ENCODE measurements around the gene GPR55.
"Not testable (repeated sequence)": the region's sequence is repeated elsewhere in the genome, so short reads cannot be mapped to it uniquely, and the experiment has no call there.

Gene GPR55, protein sequence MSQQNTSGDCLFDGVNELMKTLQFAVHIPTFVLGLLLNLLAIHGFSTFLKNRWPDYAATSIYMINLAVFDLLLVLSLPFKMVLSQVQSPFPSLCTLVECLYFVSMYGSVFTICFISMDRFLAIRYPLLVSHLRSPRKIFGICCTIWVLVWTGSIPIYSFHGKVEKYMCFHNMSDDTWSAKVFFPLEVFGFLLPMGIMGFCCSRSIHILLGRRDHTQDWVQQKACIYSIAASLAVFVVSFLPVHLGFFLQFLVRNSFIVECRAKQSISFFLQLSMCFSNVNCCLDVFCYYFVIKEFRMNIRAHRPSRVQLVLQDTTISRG

DNA sequence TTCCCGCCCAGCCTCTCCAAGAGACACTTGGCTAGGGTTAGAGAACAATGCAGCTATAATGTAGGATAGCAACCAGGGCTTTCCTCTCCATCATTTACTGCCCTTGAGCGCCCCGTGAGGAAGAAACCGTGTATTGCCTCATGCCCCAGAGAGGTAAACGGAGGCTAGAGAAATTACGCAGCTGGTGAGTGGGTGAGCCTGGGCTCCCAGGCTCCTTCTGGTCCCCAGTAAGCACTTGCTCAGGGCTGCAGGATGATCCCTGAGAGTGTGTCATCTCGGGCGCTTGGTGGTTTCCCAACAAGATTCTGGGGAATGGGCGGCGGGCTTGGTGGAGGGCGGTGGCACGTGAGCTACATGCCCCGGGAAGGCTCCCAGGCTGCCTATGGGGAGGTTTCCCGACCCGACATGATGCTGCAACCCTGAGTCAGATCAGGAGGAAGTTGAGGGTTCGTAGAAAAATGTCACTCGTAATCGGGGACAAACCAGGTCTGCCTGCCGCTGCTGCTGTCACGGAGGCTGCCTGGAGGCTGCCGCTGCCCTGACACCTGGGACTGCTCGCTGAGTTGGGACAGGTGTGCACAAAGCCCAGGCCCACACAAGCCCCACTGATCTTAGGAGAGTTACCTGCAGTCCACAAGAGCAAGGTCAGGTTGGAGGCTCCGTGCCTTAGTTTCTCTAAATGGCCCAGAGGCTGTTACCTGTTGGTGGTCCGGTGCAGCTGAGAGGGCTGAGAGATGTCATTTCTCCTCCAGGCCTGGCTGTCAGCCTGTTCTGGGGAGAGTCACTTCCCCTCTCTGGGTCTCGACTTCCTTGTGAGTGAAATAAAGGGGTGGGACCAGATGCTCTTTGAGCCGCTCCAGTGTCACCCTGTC is at the start of gene GPR55:
Gene GPR55 (minus strand): TSS at position 773 of the 872 bp plus-strand sequence. CDS start 14,280 bp downstream, outside the sequence.
- Histone ChIP-seq H3K27ac (ENCODE audit: low read length) (no peak within 1 kb of the TSS), H3K4me3 (ENCODE audit: low read length in 2 of 2) (no peak within 1 kb of the TSS), H3K27me3 (ENCODE audit: control insufficient read depth in 1 of 2, insufficient read depth in 2 of 2, low read length in 2 of 2) (peaks cover 0 to 2% of the 10 kb centered on the region in 2 donors), H3K4me1 (ENCODE audit: control insufficient read depth, insufficient read depth, low read length) (no peaks in the 10 kb centered on the region), H3K36me3 (ENCODE audit: control insufficient read depth in 2 of 2, insufficient read depth in 2 of 2, low read length in 2 of 2) (no peaks in the 10 kb centered on the region), H3K9ac (ENCODE audit: low read length in 2 of 2) (no peak within 1 kb of the TSS), H3K9me3 (ENCODE audit: control insufficient read depth in 2 of 2, low read length in 2 of 2) (no peaks in the 10 kb centered on the region)

GRCh38 chr2:230974096-230974913 is 49.3 kb upstream of the GPR55 start:
- Histone ChIP-seq H3K9ac (ENCODE audit: low read length in 2 of 2) (no peak overlapping the region), H3K4me3 (ENCODE audit: low read length in 2 of 2) (no peak overlapping the region), H3K36me3 (ENCODE audit: control insufficient read depth in 2 of 2, insufficient read depth in 2 of 2, low read length in 2 of 2) (no peaks in the 10 kb centered on the region), H3K27ac (ENCODE audit: low read length) (no peak overlapping the region), H3K27me3 (ENCODE audit: control insufficient read depth in 1 of 2, insufficient read depth in 2 of 2, low read length in 2 of 2) (peaks cover 4 to 8% of the 10 kb centered on the region in 2 donors), H3K4me1 (ENCODE audit: control insufficient read depth, insufficient read depth, low read length) (no peaks in the 10 kb centered on the region), H3K9me3 (ENCODE audit: control insufficient read depth in 2 of 2, low read length in 2 of 2) (no peaks in the 10 kb centered on the region)

GRCh38 chr2:230972046-230972445 is 47.0 kb upstream of the GPR55 start:
- H3K36me3 ChIP-seq (ENCODE audit: control insufficient read depth in 2 of 2, insufficient read depth in 2 of 2, low read length in 2 of 2), result no peaks in the 10 kb centered on the region
- no peaks in the 10 kb centered on the region for H3K4me1 ChIP-seq (ENCODE audit: control insufficient read depth, insufficient read depth, low read length)
- no peak overlapping the region for H3K9ac ChIP-seq (ENCODE audit: low read length in 2 of 2)
- H3K9me3 ChIP-seq (ENCODE audit: control insufficient read depth in 2 of 2, low read length in 2 of 2), result no peaks in the 10 kb centered on the region
- no peak overlapping the region for H3K27ac ChIP-seq (ENCODE audit: low read length)
- no peak overlapping the region for H3K4me3 ChIP-seq (ENCODE audit: low read length in 2 of 2)
- H3K27me3 ChIP-seq (ENCODE audit: control insufficient read depth in 1 of 2, insufficient read depth in 2 of 2, low read length in 2 of 2), result peaks cover 4 to 8% of the 10 kb centered on the region in 2 donors

GRCh38 chr2:230969659-230970015 is 44.6 kb upstream of the GPR55 start:
- no peaks in the 10 kb centered on the region for H3K4me1 ChIP-seq (ENCODE audit: control insufficient read depth, insufficient read depth, low read length)
- no peak overlapping the region for H3K27ac ChIP-seq (ENCODE audit: low read length)
- H3K27me3 ChIP-seq (ENCODE audit: control insufficient read depth in 1 of 2, insufficient read depth in 2 of 2, low read length in 2 of 2), result peaks cover 4 to 5% of the 10 kb centered on the region in 2 donors
- no peaks in the 10 kb centered on the region for H3K36me3 ChIP-seq (ENCODE audit: control insufficient read depth in 2 of 2, insufficient read depth in 2 of 2, low read length in 2 of 2)
- no peaks in the 10 kb centered on the region for H3K9me3 ChIP-seq (ENCODE audit: control insufficient read depth in 2 of 2, low read length in 2 of 2)
- no peak overlapping the region for H3K4me3 ChIP-seq (ENCODE audit: low read length in 2 of 2)
- H3K9ac ChIP-seq (ENCODE audit: low read length in 2 of 2), result no peak overlapping the region

DNA sequence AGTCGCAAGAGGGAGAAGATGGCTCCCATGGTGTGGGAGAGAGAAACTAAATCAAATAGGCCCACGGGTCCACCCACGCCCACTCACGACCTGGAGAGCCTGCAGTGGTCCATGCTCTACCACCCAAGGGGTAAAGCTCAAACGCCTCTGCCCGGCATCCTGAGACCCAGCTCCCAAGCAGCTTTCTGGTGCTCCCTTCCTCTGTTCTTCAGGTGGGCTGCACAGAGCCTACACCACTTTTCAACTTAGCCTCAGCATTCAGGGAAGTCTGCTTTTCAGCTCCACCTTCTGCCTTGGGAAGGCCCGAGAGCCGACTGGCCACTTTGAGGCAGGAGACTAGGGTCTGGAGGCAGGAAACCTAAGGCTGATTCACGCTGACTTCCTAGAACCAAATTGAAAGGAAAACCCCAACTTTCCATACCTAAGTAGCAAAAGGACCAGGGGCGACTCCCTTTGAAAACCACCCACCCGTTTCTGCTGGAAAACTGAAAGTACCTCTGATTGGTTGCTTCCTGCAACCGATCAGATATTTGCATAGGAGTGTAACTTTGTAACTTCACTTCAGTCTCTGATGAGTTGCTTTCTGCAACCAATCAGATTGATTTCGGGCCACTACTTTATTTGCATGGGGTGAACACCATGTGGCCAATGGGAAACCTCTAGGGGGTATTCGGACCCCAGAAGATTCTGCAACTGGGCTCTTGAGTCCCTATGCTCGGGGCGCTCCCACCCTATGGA is 44.0 kb upstream of the GPR55 start:
- Histone ChIP-seq H3K4me3 (ENCODE audit: low read length in 2 of 2) (no peak overlapping the region), H3K9ac (ENCODE audit: low read length in 2 of 2) (no peak overlapping the region), H3K27me3 (ENCODE audit: control insufficient read depth in 1 of 2, insufficient read depth in 2 of 2, low read length in 2 of 2) (peaks cover 4 to 5% of the 10 kb centered on the region in 2 donors), H3K9me3 (ENCODE audit: control insufficient read depth in 2 of 2, low read length in 2 of 2) (no peaks in the 10 kb centered on the region), H3K36me3 (ENCODE audit: control insufficient read depth in 2 of 2, insufficient read depth in 2 of 2, low read length in 2 of 2) (no peaks in the 10 kb centered on the region), H3K27ac (ENCODE audit: low read length) (no peak overlapping the region), H3K4me1 (ENCODE audit: control insufficient read depth, insufficient read depth, low read length) (no peaks in the 10 kb centered on the region)

- H3K27ac ChIP-seq (ENCODE audit: low read length); H3K4me1 ChIP-seq (ENCODE audit: control insufficient read depth, insufficient read depth, low read length); H3K4me3 ChIP-seq (ENCODE audit: low read length in 2 of 2); H3K9me3 ChIP-seq (ENCODE audit: control insufficient read depth in 2 of 2, low read length in 2 of 2); H3K9ac ChIP-seq (ENCODE audit: low read length in 2 of 2); H3K36me3 ChIP-seq (ENCODE audit: control insufficient read depth in 2 of 2, insufficient read depth in 2 of 2, low read length in 2 of 2); H3K27me3 ChIP-seq (ENCODE audit: control insufficient read depth in 1 of 2, insufficient read depth in 2 of 2, low read length in 2 of 2): not testable (repeated sequence)
These were observed 43.3 kb upstream of the GPR55 start for GRCh38 chr2:230968314-230968713.

- no peaks in the 10 kb centered on the region for H3K9me3 ChIP-seq (ENCODE audit: control insufficient read depth in 2 of 2, low read length in 2 of 2)
- no peaks in the 10 kb centered on the region for H3K36me3 ChIP-seq (ENCODE audit: control insufficient read depth in 2 of 2, insufficient read depth in 2 of 2, low read length in 2 of 2)
- no peaks in the 10 kb centered on the region for H3K4me1 ChIP-seq (ENCODE audit: control insufficient read depth, insufficient read depth, low read length)
- no peak overlapping the region for H3K9ac ChIP-seq (ENCODE audit: low read length in 2 of 2)
- no peak overlapping the region for H3K27ac ChIP-seq (ENCODE audit: low read length)
- H3K27me3 ChIP-seq (ENCODE audit: control insufficient read depth in 1 of 2, insufficient read depth in 2 of 2, low read length in 2 of 2), result no peaks in the 10 kb centered on the region
- no peak overlapping the region for H3K4me3 ChIP-seq (ENCODE audit: low read length in 2 of 2)
These were observed 42.1 kb upstream of the GPR55 start for GRCh38 chr2:230967113-230967512.

- Histone ChIP-seq H3K9me3 (ENCODE audit: control insufficient read depth in 2 of 2, low read length in 2 of 2) (no peaks in the 10 kb centered on the region), H3K36me3 (ENCODE audit: control insufficient read depth in 2 of 2, insufficient read depth in 2 of 2, low read length in 2 of 2) (no peaks in the 10 kb centered on the region), H3K9ac (ENCODE audit: low read length in 2 of 2) (no peak overlapping the region), H3K27me3 (ENCODE audit: control insufficient read depth in 1 of 2, insufficient read depth in 2 of 2, low read length in 2 of 2) (peaks cover 5% of the 10 kb centered on the region in 2 donors), H3K27ac (ENCODE audit: low read length) (no peak overlapping the region), H3K4me1 (ENCODE audit: control insufficient read depth, insufficient read depth, low read length) (no peaks in the 10 kb centered on the region), H3K4me3 (ENCODE audit: low read length in 2 of 2) (no peak overlapping the region)
These were observed 39.2 kb upstream of the GPR55 start for GRCh38 chr2:230964136-230964730.

GRCh38 chr2:230961091-230961491 is 36.0 kb upstream of the GPR55 start:
- Histone ChIP-seq H3K4me3 (ENCODE audit: low read length in 2 of 2) (no peak overlapping the region), H3K9ac (ENCODE audit: low read length in 2 of 2) (no peak overlapping the region), H3K4me1 (ENCODE audit: control insufficient read depth, insufficient read depth, low read length) (no peaks in the 10 kb centered on the region), H3K27ac (ENCODE audit: low read length) (no peak overlapping the region), H3K27me3 (ENCODE audit: control insufficient read depth in 1 of 2, insufficient read depth in 2 of 2, low read length in 2 of 2) (peaks cover 5 to 23% of the 10 kb centered on the region in 2 donors), H3K9me3 (ENCODE audit: control insufficient read depth in 2 of 2, low read length in 2 of 2) (no peaks in the 10 kb centered on the region), H3K36me3 (ENCODE audit: control insufficient read depth in 2 of 2, insufficient read depth in 2 of 2, low read length in 2 of 2) (no peaks in the 10 kb centered on the region)

DNA sequence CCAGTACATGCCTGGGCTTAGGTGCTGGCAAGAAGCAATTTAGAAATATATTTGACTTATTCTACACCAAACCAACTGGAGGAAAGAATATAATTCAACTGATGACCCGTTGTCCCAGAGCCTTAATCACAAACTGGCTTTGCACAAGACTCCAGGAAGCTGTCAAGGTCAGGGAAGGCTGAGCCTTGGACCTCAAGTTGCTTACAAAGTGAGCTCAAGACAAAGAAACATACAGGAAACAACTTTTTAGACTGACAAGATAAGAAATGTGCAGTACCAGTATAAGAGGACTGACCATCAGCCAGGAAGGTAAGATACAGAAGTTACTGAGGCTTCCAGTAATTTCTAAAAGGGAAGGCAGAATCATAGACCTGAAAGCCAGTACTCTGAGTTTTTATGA is 35.0 kb upstream of the GPR55 start:
- no peaks in the 10 kb centered on the region for H3K36me3 ChIP-seq (ENCODE audit: control insufficient read depth in 2 of 2, insufficient read depth in 2 of 2, low read length in 2 of 2)
- no peak overlapping the region for H3K27ac ChIP-seq (ENCODE audit: low read length)
- no peaks in the 10 kb centered on the region for H3K4me1 ChIP-seq (ENCODE audit: control insufficient read depth, insufficient read depth, low read length)
- H3K9me3 ChIP-seq (ENCODE audit: control insufficient read depth in 2 of 2, low read length in 2 of 2), result no peaks in the 10 kb centered on the region
- H3K4me3 ChIP-seq (ENCODE audit: low read length in 2 of 2), result no peak overlapping the region
- H3K27me3 ChIP-seq (ENCODE audit: control insufficient read depth in 1 of 2, insufficient read depth in 2 of 2, low read length in 2 of 2), result peaks cover 5 to 23% of the 10 kb centered on the region in 2 donors
- H3K9ac ChIP-seq (ENCODE audit: low read length in 2 of 2), result no peak overlapping the region
